Activated CD4-positive, alpha-beta T cell treated with anti-CD3 and anti-CD28 coated beads, Interleukin-2, Interleukin-4, amounts not matched to agents 100 ng/mL and 50 ng/mL, durations not matched to agents 16 hours and 8 hours (primary cell): ENCODE data around the gene SHB.

Experiments
- DNase-seq: peaks from one replicate; pipeline ENCODE4 v3.0.0-alpha.2; 2020; ENCODE audit warnings: low spot score

Gene SHB

GRCh38 chr9:37988602-37989001, 80.4 kb downstream of the SHB start:
- DNase-seq, result no peak

GRCh38 chr9:37988041-37988440, 81.0 kb downstream of the SHB start:
- DNase-seq, result no peak

GRCh38 chr9:37987467-37987981, 81.5 kb downstream of the SHB start:
- no peak for DNase-seq

GRCh38 chr9:37986771-37987258, 82.2 kb downstream of the SHB start:
- DNase-seq, result no peak

GRCh38 chr9:37986001-37986400, 83.0 kb downstream of the SHB start:
- no peak for DNase-seq

GRCh38 chr9:37984672-37985611, 84.1 kb downstream of the SHB start:
- no peak for DNase-seq

- DNase-seq, result no peak
Measured at GRCh38 chr9:37984278-37984671, 84.8 kb downstream of the SHB start.

GRCh38 chr9:37983381-37984067, 85.5 kb downstream of the SHB start:
- no peak for DNase-seq

GRCh38 chr9:37979844-37980243, 89.2 kb downstream of the SHB start:
- DNase-seq, result no peak

GRCh38 chr9:37978983-37979382, 90.0 kb downstream of the SHB start:
- DNase-seq, result no peak

GRCh38 chr9:37978481-37978864, 90.6 kb downstream of the SHB start:
- no peak for DNase-seq

GRCh38 chr9:37977851-37978480, 91.1 kb downstream of the SHB start:
- no peak for DNase-seq

GRCh38 chr9:37976714-37977477, 92.1 kb downstream of the SHB start:
- DNase-seq, result no peak

- no peak for DNase-seq
Measured at GRCh38 chr9:37975639-37976038, 93.4 kb downstream of the SHB start.

GRCh38 chr9:37974506-37975173, 94.4 kb downstream of the SHB start:
- DNase-seq, result no peak

- DNase-seq, result no peak
Measured at GRCh38 chr9:37972351-37972848, 96.6 kb downstream of the SHB start.

GRCh38 chr9:37971691-37972090, 97.3 kb downstream of the SHB start:
- DNase-seq, result no peak

- DNase-seq, result no peak
Measured at GRCh38 chr9:37971108-37971459, 97.9 kb downstream of the SHB start.

- DNase-seq, result no peak
Measured at GRCh38 chr9:37970301-37971107, 98.5 kb downstream of the SHB start.
